GM21447 (cell line): ENCODE results near the gene COL28A1.
"Not testable (repeated sequence)": the region's sequence is repeated elsewhere in the genome, so short reads cannot be mapped to it uniquely, and the experiment has no call there.

ENCODE experiments used
- ATAC-seq: cut with Tn5 transposase; IDR thresholded peaks from one replicate; pipeline ENCODE4 v1.9.1; 2021; ENCODE audit not compliant: unreplicated experiment

The COL28A1 gene

GRCh38 chr7:7562736-7563135, 27.1 kb upstream of the COL28A1 start:
- ATAC-seq, result no peak

- ATAC-seq, result not testable (repeated sequence)
Measured at GRCh38 chr7:7561591-7561990, 25.9 kb upstream of the COL28A1 start.

GRCh38 chr7:7557252-7557651, 21.6 kb upstream of the COL28A1 start:
- ATAC-seq, result no peak

DNA sequence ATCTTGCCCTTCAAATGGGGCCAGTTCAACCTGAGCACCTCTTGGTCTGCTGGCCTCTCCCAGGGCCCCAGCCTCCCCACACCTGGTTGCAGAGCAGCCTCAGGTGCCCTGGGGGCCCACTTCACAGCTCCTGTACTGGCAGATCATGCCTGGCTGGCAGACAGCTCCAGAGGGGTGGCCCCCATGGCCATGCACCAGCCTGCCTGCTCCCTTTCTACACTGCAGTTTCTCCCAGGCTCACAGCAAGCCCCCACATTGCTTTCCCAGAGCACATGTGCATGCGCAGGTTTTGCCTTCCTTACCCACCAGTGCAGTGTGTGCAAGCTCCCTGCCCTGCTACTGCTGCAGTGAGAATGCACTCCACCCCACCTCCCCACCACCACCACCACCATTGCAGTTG, 21.2 kb upstream of the COL28A1 start:
- ATAC-seq, result no peak

- no peak for ATAC-seq
Measured at GRCh38 chr7:7554649-7555575, 19.2 kb upstream of the COL28A1 start.

GRCh38 chr7:7554021-7554432, 18.4 kb upstream of the COL28A1 start:
- no peak for ATAC-seq

GRCh38 chr7:7553386-7553785, 17.7 kb upstream of the COL28A1 start:
- ATAC-seq, result no peak

GRCh38 chr7:7552199-7552598, 16.5 kb upstream of the COL28A1 start:
- ATAC-seq, result no peak

GRCh38 chr7:7550663-7551062, 15.0 kb upstream of the COL28A1 start:
- no peak for ATAC-seq

DNA sequence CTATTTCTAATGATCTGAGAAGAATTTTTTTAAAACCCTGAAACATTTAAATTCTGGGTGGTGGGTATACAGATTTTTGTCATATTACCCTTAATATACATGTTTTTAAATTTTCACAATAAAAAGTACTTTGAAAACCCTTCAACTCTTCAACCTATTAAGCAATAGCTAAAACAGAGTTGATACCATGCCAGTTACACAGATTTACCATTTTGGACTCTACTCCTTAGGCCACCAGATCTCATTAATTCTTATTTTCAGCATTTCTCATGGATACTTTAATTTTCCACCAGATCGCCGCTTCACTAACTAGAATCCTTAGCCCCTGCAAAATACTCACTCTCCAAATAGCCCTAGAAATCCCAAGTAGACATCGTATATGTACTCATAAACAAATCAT, 12.7 kb upstream of the COL28A1 start:
- no peak for ATAC-seq

DNA sequence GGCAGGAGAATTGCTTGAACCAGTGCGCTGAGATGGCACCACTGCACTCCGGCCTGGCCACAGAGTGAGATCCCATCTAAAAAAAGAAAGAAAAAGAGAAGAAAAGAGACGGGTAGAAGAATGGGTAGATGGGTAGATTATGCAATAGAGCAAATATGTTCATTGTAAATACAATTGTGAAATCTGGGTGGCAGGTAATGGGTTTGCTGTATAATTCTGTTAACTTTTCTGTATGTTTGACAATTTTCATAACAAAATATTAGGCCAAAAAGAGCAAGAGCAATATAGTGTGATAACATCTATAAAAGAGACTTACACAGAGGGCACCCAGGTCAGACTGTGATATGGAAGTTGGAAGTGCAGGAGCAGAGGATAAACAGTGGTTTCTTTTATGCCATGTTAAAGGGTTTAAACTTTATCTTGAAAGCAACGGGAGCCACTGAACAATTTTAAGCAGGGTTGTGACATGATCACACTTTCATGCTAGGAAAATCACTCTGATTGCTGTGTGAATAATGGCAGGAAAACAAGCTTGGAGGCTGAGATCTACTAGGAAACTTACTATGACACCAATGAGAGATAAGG, 6.7 kb upstream of the COL28A1 start:
- ATAC-seq, result no peak

DNA sequence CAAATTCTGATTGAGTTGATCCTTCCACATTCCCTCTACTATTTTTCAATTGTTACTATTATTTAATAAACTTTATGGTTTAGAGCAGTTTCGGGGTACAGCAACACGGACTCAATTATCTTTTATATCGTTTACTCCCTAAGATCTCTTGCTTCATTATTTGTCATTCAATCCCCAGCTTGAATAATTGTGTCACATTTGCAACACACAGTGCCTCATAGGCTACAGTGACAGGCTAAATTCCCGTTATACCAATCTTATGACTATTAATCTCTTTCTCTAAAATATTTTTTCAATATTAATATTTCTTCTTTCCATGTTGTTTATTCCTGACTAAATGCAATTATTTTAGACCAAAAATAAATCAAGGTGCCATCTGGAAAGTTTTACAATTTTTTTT, 4.0 kb upstream of the COL28A1 start:
- ATAC-seq, result no peak

DNA sequence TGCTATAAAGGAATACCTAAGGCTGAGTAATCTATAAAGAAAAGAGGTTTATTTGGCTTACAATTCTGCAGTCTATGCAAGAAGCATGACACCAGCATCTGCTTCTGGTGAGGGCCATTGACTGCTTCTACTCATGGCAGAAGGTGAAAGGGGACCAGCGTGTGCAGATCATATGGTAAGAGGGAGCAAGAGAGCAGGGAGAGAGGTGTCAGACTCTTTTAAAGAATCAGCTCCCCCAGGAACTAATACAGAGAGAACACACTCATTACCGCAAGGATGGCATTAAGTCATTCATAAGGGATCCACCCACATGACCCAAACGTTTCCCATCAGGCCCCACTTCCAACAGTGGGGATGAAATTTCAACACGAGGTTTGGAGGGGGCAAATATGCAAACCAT, 3.5 kb upstream of the COL28A1 start:
- ATAC-seq, result no peak

DNA sequence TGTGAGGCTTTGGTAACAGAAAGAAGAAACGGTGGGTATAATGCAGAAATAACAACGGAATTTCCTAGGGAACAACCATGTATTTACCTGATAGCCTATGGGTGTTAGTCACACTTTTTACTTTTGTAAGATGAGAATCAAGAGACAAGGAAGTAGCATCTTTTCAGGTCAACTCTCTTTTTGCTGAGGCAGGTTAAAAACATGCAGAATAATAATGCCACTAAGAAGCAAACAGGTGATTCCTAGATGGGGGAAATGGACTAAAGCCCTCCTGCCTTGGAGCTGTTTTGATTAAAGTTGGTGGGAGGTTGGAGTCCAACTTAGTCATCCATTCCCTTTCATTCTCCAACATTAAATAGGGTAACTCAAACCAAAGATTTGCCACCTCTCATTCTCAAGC, 2.0 kb upstream of the COL28A1 start:
- no peak for ATAC-seq

- ATAC-seq, result no peak
Measured at GRCh38 chr7:7536396-7537019, 835 bp upstream of the COL28A1 start.

GRCh38 chr7:7533831-7534430, 1.7 kb downstream of the COL28A1 start:
- no peak for ATAC-seq

GRCh38 chr7:7529328-7529727, 6.3 kb downstream of the COL28A1 start:
- no peak for ATAC-seq

DNA sequence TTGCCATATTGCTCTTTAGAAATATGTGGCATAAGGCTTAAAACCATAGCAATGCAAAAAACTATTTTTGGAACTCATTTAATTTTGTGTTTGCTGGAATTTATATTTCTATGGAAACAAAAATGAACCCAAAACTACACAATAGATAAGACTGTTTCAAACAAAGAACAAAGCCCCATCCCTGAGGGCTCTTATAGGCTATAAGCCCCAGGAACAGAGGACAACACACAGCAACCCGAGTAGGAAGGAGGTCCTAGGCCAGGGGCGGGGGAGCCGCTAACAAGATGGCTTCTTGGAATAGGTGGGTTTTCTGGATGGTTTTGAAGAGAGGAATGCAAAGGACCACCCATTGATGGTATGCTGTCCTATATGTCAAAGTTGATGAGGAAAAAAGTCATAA, 8.6 kb downstream of the COL28A1 start:
- no peak for ATAC-seq

- no peak for ATAC-seq
Measured at GRCh38 chr7:7526006-7526405, 9.7 kb downstream of the COL28A1 start.

DNA sequence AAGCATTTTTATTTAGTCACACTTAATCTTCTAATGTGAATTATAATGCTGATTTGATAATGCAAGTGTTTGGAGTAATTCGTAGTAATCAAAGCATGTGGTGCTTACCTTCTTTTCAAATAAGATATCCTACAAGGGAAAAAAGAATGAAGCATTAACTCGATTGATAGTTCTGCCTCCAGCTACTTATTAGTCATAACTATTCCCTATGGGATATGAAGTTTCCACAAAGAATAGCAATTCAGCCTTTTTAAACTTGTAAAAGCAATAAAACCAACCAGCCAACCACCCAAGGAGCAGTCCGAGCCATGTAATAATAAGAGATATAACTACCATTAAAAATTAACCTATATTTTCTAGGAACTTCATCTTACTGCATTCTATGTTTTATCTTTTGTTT, 11.6 kb downstream of the COL28A1 start:
- ATAC-seq, result no peak

GRCh38 chr7:7522421-7522820, 13.3 kb downstream of the COL28A1 start:
- ATAC-seq, result no peak

DNA sequence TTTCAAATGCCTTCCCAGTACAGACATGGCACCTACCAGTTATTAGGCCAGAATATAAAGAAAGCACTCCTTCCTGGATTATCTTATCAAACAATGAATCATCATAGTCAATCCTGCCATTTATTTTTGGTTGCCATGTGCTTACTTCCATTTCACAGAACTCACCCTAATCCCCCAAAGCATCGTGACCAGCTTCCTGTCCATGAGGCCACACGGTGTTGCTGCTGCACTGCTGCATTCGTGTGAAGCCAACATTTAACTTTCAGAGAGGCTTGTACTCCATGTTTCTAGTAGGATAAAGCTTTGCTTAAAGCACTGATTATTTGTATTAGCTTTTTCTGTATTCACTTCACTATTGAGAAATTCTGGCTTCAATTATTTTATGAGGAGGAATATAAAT, 14.4 kb downstream of the COL28A1 start:
- no peak for ATAC-seq
